ENCODE data around the gene SLC9A9.

DNA sequence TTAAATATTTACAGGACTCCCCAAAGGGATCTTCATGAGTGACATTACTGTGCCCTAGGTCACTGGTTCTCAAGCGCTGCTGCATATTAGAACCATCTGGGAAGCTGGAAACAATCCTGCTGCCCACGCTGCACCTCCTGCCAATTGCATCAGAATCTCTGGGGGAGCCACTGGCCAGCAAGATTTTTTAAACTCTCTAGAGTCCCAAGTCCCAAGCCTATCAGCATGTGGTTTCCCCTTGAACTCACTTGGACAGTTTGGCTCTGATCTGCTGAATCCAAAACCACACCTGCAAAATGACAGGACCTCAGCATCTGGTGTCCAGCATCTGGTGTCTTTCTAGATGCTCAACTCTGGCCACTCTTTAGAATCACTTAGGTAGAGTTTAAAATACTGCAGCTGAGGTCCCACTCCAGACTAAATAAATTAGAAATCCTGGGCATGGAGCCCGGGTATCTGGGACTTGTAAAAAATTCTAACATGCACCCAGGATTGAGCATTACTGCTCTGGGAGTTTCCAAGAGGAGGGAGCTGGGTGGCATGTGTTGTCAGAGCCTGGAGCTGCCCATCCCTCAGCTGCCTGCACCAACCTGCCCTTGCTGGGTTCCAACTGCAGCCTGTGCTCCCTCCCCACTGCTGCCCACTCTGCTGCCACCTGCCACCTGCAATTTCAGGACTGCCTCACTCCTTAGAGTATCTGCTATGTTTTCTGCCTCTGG lies 311.3 kb downstream of the SLC9A9 start:
- TF ChIP-seq, protein P1, sequence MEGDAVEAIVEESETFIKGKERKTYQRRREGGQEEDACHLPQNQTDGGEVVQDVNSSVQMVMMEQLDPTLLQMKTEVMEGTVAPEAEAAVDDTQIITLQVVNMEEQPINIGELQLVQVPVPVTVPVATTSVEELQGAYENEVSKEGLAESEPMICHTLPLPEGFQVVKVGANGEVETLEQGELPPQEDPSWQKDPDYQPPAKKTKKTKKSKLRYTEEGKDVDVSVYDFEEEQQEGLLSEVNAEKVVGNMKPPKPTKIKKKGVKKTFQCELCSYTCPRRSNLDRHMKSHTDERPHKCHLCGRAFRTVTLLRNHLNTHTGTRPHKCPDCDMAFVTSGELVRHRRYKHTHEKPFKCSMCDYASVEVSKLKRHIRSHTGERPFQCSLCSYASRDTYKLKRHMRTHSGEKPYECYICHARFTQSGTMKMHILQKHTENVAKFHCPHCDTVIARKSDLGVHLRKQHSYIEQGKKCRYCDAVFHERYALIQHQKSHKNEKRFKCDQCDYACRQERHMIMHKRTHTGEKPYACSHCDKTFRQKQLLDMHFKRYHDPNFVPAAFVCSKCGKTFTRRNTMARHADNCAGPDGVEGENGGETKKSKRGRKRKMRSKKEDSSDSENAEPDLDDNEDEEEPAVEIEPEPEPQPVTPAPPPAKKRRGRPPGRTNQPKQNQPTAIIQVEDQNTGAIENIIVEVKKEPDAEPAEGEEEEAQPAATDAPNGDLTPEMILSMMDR (IDR thresholded peaks at IDR 0.05), result no peak
- no peak for TF ChIP-seq POLR2A (IDR thresholded peaks at IDR 0.05)
